PC-9 (cell line): ENCODE results near the gene DNAH6. TPM values are rescaled to one million over a fixed set of nuclear protein-coding genes. Genes with fewer than 3 reads are reported as not detected.
"Not testable (repeated sequence)": the region's sequence is repeated elsewhere in the genome, so short reads cannot be mapped to it uniquely, and the experiment has no call there.

Experiments used
- BruUV-seq: library from RNA; stranded (reverse); fragments of 400-500 nt; replicated peaks from 2 replicates; lab custom pipeline; 2021; lab: Mats Ljungman, UMichigan
- CTCF ChIA-PET: fragments of 300-600 bp; sonication (Branson Sonifier 250); formaldehyde crosslinking; loops from one replicate; lab custom pipeline; 2022; ENCODE audit warnings: antibody characterized with exemption; lab: Charles Lee
- POLR2A ChIA-PET: fragments of 300-600 bp; sonication (Branson Sonifier 250); formaldehyde crosslinking; loops from one replicate; lab custom pipeline; 2022; ENCODE audit warnings: antibody characterized with exemption; ENCODE audit not compliant: unreplicated experiment; lab: Charles Lee
- DNase-seq, 2 experiments: peaks; one replicate each; pipeline versions ENCODE4 v3.0.0 to v3.0.0-alpha.2; 2015 to 2022; ENCODE audit warnings: mixed read lengths in 1 of 2
- H2AFZ ChIP-seq: fragments of 200-600 bp; sonication (generic); 2 replicates; pipeline ENCODE4 v1.8.1; 2017; ENCODE audit warnings: antibody characterized with exemption
- H3F3A ChIP-seq: fragments of 200-600 bp; sonication (generic); 2 replicates; pipeline ENCODE4 v1.8.1; 2017; ENCODE audit warnings: antibody characterized with exemption, mild to moderate bottlenecking, low read depth; ENCODE audit not compliant: insufficient read depth
- H3K27ac ChIP-seq: fragments of 200-600 bp; sonication (generic); 2 replicates; pipeline ENCODE4 v1.6.1; 2016; ENCODE audit warnings: mixed run types
- H3K27me3 ChIP-seq: fragments of 200-600 bp; sonication (generic); 2 replicates; pipeline ENCODE4 v1.6.1; 2016; ENCODE audit warnings: low read depth, mixed run types; ENCODE audit not compliant: insufficient read depth
- H3K36me3 ChIP-seq: fragments of 200-600 bp; sonication (generic); 2 replicates; pipeline ENCODE4 v1.6.1; 2016; ENCODE audit warnings: low read depth, mixed run types
- H3K4me1 ChIP-seq: fragments of 200-600 bp; sonication (generic); replicated peaks from 2 replicates; pipeline ENCODE4 v1.6.1; 2016; ENCODE audit warnings: mixed run types; ENCODE audit not compliant: insufficient read depth
- H3K4me2 ChIP-seq: fragments of 200-600 bp; sonication (generic); 2 replicates; pipeline ENCODE4 v1.6.1; 2017; ENCODE audit warnings: mixed run types
- H3K4me3 ChIP-seq: fragments of 200-600 bp; sonication (generic); 2 replicates; pipeline ENCODE4 v1.6.1; 2016; ENCODE audit warnings: mixed run types
- H3K79me2 ChIP-seq: fragments of 200-600 bp; sonication (generic); 2 replicates; pipeline ENCODE4 v1.6.1; 2017; ENCODE audit warnings: low read depth, mixed run types
- H3K9me2 ChIP-seq: fragments of 200-600 bp; sonication (generic); 2 replicates; pipeline ENCODE4 v1.8.1; 2017; ENCODE audit warnings: mild to moderate bottlenecking; ENCODE audit not compliant: insufficient read depth
- H3K9me3 ChIP-seq: fragments of 200-600 bp; sonication (generic); 2 replicates; pipeline ENCODE4 v1.8.1; 2016; ENCODE audit warnings: low read depth; ENCODE audit not compliant: insufficient read depth
- H4K20me1 ChIP-seq: fragments of 200-600 bp; sonication (generic); 2 replicates; pipeline ENCODE4 v1.8.1; 2017; ENCODE audit not compliant: insufficient read depth
- EZH2 ChIP-seq: fragments of 200-600 bp; sonication (generic); IDR thresholded peaks from 2 replicates; pipeline ENCODE4 v1.8.0; 2017; ENCODE audit warnings: antibody characterized with exemption, low read depth
- intact Hi-C: fragments of 100-400 bp; cut with micrococcal nuclease; formaldehyde crosslinking; loops from one replicate; pipeline ENCODE4 v1.10.0; 2022; ENCODE audit not compliant: unreplicated experiment
- total RNA-seq: library from RNA; stranded (reverse); gene quantifications from 2 replicates; pipeline ENCODE4 v1.2.3, GENCODE V29; 2021
- TF ChIP-seq, protein P1 (sequence below): fragments of 200-600 bp; sonication (generic); conservative IDR thresholded peaks from 2 replicates; pipeline ENCODE4 v1.6.1; 2017; ENCODE audit warnings: mixed run types, antibody characterized with exemption, mild to moderate bottlenecking, moderate library complexity

The DNAH6 gene
- total RNA-seq, 1 experiment from 2014 or later, result not detected

DNA sequence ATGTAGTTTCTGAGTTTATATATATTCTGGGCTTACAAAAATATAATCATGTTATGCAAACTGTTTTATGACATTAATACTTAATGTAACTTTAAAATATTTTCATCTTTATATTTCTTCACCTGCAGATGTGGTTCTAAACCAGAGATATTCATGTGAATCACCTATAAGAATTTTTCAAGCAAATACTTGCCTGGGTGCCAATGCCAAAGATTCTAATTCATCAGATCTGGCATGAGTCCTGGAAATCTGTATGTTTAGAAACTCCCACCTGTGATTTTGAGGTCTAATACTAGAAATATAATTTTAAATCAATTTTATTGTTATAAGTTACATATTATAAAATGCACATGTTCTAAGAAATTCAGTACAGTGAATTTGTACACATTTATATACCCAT, 19.9 kb upstream of the DNAH6 start:
- TF ChIP-seq, protein P1, sequence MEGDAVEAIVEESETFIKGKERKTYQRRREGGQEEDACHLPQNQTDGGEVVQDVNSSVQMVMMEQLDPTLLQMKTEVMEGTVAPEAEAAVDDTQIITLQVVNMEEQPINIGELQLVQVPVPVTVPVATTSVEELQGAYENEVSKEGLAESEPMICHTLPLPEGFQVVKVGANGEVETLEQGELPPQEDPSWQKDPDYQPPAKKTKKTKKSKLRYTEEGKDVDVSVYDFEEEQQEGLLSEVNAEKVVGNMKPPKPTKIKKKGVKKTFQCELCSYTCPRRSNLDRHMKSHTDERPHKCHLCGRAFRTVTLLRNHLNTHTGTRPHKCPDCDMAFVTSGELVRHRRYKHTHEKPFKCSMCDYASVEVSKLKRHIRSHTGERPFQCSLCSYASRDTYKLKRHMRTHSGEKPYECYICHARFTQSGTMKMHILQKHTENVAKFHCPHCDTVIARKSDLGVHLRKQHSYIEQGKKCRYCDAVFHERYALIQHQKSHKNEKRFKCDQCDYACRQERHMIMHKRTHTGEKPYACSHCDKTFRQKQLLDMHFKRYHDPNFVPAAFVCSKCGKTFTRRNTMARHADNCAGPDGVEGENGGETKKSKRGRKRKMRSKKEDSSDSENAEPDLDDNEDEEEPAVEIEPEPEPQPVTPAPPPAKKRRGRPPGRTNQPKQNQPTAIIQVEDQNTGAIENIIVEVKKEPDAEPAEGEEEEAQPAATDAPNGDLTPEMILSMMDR, result no peak
- TF ChIP-seq EZH2, result no peak
- Histone ChIP-seq H3K27ac (no peak overlapping the region), H3K4me2 (no peak overlapping the region), H3K9me2 (0 out of 2 replicates have a peak, but pooled peaks cover 3% of the 10 kb centered on the region), H3K36me3 (no peaks in the 10 kb centered on the region), H3K4me3 (no peak overlapping the region), H4K20me1 (no peaks in the 10 kb centered on the region), H3K4me1 (no peaks in the 10 kb centered on the region), H3K79me2 (no peaks in the 10 kb centered on the region), H3F3A (no peaks in the 10 kb centered on the region), H2AFZ (no peak overlapping the region), H3K27me3 (no peaks in the 10 kb centered on the region), H3K9me3 (no peaks in the 10 kb centered on the region)
- ChIA-PET POLR2A (no interaction called here), CTCF (no interaction called here)
- no peak for DNase-seq
- intact Hi-C loops, result loop anchor here (10.0 kb wide), 1 partner anchor 138 kb away; no protein-coding TSS in a partner anchor
- no TSS peak for BruUV-seq

DNA sequence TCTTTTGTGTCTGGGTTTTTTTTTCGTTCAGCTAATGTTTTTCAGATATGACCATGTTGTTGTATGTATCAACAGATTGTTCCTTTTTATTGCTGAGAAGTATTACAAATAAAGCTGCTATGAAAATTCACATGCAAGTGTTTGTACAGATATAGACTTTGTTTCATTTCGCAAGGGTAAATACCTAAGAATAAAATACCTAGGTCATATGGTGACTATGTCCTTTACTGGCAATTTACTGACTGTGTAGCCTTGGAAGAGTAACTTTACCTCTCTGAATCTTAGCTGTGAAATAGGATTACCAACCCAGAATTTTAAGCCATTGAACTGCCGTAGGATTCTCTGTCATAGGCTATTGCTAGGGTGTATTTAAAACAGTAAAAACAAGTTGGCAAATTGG, 19.0 kb upstream of the DNAH6 start:
- H3K36me3 ChIP-seq, result no peaks in the 10 kb centered on the region
- intact Hi-C loops, result loop anchor here (10.0 kb wide), 1 partner anchor 138 kb away; no protein-coding TSS in a partner anchor
- POLR2A ChIA-PET, result no interaction called here

DNA sequence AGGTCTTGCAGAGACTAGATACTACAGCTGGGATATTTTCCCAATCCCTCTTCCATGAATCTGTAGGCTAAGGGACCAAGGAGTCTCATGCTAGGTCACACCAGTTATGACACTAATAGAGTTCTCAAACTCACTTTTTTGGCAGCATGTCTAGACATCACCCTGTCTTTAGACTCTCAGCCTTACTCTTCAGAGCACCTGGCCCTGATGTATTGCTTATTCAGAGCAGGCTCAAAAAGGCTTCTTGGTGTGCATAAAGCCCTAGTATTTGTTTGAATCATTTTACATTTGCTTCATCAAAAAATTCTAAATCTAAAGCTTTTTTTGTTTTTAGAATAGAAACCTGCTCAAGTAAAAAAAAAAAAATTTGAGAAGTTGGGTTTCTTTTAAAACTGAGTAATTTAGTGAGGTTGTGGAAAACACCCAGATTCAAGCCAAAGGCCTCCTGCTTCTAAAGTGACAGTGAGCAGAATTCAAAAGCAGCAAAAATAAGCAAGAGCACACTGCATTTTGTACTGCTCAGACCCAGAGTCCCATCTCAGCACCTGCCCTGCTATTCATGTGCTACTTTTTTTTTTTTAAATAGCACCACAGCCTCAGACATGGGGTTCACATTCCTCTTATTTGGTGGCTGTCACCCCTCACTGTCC, 18.0 kb upstream of the DNAH6 start:
- Histone ChIP-seq H3K27me3 (no peaks in the 10 kb centered on the region), H3F3A (no peaks in the 10 kb centered on the region), H3K4me1 (no peaks in the 10 kb centered on the region), H2AFZ (no peak overlapping the region), H3K36me3 (no peaks in the 10 kb centered on the region), H3K9me2 (0 out of 2 replicates have a peak, but pooled peaks cover 3% of the 10 kb centered on the region), H3K27ac (no peak overlapping the region), H3K4me2 (no peak overlapping the region), H3K9me3 (no peaks in the 10 kb centered on the region), H3K4me3 (no peak overlapping the region), H3K79me2 (no peaks in the 10 kb centered on the region), H4K20me1 (no peaks in the 10 kb centered on the region)
- ChIA-PET CTCF (no interaction called here), POLR2A (no interaction called here)
- no TSS peak for BruUV-seq
- TF ChIP-seq, protein P1, result no peak
- intact Hi-C loops, result loop anchor here (10.0 kb wide), 1 partner anchor 137 kb away; no protein-coding TSS in a partner anchor
- DNase-seq, result no peak

More for the DNA sequence above, 19.0 kb upstream of the DNAH6 start:
- Histone ChIP-seq H2AFZ (no peak overlapping the region), H3F3A (no peaks in the 10 kb centered on the region), H3K4me2 (no peak overlapping the region), H4K20me1 (no peaks in the 10 kb centered on the region), H3K9me2 (0 out of 2 replicates have a peak, but pooled peaks cover 3% of the 10 kb centered on the region), H3K4me1 (no peaks in the 10 kb centered on the region), H3K27ac (no peak overlapping the region), H3K27me3 (no peaks in the 10 kb centered on the region), H3K79me2 (no peaks in the 10 kb centered on the region), H3K4me3 (no peak overlapping the region), H3K9me3 (no peaks in the 10 kb centered on the region)
- DNase-seq, result no peak
- no peak for TF ChIP-seq EZH2
- no TSS peak for BruUV-seq
- CTCF ChIA-PET, result interaction anchor here (0.7 kb wide), 1 partner anchor 16 kb away, joined by 12 read pairs; no protein-coding TSS in a partner anchor

DNA sequence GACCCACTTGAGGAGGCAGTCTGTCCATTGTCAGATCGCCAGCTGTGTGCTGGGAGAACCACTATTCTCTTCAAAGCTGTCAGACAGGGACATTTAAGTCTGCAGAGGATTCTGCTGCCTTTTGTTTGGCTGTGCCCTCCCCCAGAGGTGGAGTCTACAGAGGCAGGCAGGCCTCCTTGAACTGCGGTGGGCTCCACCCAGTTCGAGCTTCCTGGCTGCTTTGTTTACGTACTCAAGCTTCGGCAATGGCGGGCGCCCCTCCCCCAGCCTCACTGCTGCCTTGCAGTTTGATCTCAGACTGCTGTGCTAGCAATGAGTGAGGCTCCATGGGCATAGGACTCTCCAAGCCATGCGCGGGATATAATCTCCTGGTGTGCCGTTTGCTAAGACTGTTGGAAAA, 5.3 kb upstream of the DNAH6 start:
- POLR2A ChIA-PET, H3K4me3 ChIP-seq, intact Hi-C loops, H3K27ac ChIP-seq, H3K9me3 ChIP-seq, H3K27me3 ChIP-seq, H3K4me1 ChIP-seq, BruUV-seq, DNase-seq, H2AFZ ChIP-seq, H3F3A ChIP-seq, H4K20me1 ChIP-seq, H3K79me2 ChIP-seq, H3K36me3 ChIP-seq, H3K4me2 ChIP-seq, CTCF ChIA-PET, H3K9me2 ChIP-seq: not testable (repeated sequence)
